DMS 273 (cell line): ENCODE results near the gene NDUFB8.
"Not testable (repeated sequence)": the region's sequence is repeated elsewhere in the genome, so short reads cannot be mapped to it uniquely, and the experiment has no call there.

Experiments used
- DNase-seq: peaks from one replicate; lab custom pipeline; 2025; ENCODE audit not compliant: unreplicated experiment; lab: John Stamatoyannopoulos, UW

NDUFB8 gene

DNA sequence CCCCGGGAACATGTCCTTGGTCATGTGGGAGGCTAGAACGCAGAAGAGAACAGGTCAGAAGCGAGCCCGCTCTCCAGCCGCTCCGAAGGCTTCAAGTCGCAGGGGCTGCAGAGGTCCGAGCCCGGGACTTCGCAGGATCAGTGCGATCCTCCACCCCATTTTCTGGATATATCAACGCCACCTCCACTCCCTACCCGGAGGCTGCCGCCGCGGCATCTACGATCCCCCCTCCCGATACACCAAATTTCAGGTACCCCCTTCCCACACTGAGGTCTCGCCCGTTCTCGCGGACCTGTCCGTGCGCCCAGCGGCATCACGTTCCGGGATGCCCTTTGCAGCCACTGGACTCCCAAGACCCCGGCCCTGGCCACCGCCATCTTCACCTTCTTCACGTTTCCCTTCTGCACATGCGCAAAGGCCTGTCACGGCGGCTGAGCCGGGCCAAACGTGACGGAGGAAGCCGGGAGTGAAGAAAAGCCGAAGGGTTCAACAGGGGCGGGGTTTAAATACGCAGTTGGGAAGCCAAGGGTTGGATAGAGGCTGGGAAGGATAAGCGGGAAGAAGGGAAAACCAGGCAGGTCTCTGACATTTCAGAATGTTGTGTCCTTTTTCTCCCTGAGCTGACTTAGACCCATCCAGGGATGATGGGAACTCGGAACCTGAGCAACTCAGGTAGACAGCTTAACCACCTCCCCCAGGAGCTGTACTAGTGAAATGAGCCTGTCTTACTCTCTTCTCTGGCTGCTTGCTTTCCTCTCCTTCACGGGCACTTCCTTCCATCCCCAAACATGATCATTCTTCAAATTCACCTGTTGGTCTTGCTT is at the start of gene NDUFB8:
TSS of gene NDUFB8 (minus strand) at position 397 of the 824 bp plus-strand sequence. CDS start at position 377, 20 bp downstream.
- peak; percentile 89 for DNase-seq

DNA sequence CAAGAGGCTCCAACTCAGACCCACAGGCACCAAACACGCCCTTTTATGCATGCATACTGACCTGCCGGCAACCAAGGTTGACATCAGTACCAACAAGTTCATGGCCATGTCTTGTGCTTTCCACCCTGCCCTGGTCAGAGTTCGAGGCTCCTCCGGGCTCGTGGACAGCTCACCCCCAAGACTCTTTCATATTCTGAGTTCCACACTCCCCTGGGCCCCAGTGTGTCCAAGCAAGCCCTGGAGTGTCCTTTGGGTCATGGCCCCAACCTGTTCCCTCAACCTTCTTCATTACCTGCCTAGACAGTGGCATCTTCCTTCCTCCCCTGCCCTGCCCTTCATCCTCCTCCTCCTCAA is 46.6 kb upstream of the NDUFB8 start:
- no peak for DNase-seq

DNA sequence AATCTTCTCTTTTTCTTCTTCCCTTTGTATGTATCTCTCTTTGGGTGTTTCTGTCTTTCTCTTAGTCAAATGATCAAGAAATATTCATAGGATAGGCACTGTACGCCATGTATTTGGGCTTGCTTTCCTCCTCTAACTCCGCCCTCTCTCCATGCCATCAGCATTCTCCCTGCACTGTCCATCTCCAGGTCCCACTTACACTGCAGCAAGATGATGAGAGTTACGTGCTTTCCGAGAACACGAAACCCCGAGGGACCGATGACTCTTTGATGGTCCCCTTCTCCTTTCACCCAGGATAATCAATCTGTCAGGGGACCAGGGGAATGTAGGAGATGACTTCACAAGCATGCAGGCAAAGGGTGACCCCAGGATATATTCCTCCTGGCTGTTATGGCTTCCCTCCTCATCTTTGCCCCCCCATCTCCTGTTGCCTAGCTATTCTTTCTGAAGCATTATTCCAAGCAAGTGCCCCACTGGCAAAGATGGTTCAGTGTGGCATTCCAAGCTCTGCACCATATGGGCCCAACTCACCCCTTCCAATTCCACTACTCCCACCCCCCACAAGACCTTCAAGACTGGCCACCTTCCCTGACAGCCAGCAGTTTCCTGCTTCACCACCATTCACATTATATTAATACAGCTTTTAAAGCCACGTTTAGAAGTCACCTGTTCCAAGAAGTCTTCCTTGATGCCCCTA is 46.1 kb upstream of the NDUFB8 start:
- no peak for DNase-seq

DNA sequence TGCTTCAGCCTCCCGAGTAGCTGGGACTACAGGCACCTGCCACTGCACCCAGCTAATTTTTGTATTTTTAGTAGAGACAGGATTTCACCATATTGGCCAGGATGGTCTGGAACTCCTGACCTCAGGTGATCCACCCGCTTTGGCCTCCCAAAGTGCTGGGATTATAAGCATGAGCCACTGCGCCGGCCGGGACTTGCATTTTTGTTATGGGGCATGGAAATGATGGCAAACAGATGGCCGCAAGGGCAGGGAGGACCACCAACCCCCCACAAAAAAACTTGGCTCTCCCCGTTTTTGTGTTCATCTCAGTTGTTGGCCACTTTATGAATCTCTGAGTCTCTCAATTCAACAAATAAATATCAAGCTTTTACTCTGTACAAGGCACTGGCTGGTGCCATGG is 45.5 kb upstream of the NDUFB8 start:
- DNase-seq: not testable (repeated sequence)

DNA sequence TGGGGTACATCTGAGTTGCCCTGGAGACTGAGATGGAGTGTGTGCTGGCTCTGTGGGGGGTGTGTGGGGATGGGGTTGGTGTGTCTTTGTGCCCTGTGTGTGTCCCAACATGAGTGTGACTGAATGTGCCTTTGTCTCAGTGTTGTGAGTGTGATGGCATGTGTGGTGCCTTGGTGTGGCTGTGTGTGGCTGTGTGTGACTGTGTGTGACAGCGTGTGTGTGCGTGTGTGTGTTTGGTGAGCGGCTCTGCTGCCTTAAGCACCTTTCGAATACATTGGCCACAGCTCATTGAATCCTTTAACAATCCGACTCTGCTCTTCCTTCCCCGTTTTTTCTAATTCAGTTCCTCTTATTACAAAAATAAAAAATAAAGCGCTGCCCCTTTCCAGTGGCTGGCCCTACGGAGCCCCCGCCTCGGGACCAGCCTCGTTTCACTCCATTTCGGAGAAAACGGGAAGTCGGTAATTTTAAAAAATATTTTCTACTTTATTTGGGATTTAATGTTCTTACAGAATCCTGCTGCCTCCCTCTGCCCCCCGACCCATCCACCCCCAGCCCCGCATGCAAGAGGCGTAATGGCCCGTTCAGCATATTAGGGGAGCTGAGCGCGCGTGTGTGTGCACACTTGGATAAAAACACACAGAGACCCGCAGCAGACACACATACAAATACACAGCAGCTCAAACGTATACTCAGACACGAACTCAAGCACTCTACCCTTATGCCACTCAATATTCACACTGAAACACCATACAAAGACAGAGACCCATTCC is 41.6 kb upstream of the NDUFB8 start:
- DNase-seq: no peak

DNA sequence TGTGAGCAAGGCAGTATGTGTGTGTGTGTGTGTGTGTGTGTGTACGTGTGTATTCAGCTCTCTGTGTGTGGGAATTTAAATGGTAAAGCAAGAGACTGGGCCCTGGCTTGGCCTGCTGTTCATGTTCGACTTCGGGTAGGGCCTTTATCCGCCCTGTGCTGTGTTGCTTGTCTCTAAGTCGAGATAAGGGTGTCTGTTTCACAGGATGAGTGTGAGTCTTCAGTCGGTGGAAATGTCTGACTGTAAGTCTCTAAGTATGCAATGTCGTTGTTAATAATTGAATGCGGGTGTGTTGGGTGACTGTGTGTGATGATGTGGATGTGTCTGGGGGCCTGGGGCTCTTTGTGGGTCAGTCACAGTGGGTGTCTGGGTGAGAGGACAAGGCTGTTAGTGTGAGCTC is 40.8 kb upstream of the NDUFB8 start:
- DNase-seq: no peak

DNA sequence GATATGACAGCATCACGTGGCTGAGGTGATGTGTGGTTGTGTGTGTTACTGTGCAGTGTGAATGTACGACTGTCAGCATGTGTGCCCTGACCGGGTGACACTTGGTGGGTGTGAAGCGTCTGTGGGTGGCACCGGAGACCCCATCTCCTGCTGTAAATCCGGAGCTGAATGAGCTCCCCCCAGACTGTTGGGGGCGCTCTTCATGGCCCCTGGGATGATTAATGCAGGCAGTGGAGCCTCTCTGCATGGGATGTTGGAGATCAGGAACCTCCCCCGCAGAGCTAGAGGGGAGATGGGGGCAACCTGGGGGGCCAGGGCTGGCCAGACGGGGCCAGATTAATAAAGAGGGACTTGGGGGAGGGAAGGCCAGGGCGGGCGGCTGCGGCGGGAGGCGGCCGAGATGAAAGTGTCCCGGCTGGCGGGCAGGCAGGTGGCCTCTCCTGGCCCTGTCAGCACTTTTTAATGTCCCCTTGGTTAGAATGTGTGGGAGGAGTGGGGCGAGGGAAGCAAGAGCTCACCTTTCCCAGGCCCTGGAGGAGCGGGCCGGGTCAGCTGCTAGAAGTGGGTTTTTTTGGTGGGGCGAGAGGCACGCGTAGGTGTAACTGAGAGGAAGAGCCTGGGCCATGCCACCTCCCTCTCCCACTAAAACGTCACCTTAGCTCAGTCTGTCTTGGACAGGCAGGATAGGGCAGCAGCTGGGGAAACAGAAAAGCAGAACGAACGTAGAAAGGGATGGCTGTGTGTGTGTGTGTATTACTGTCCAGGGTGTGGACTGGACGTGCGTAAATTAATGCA is 40.2 kb upstream of the NDUFB8 start:
- DNase-seq: no peak

DNA sequence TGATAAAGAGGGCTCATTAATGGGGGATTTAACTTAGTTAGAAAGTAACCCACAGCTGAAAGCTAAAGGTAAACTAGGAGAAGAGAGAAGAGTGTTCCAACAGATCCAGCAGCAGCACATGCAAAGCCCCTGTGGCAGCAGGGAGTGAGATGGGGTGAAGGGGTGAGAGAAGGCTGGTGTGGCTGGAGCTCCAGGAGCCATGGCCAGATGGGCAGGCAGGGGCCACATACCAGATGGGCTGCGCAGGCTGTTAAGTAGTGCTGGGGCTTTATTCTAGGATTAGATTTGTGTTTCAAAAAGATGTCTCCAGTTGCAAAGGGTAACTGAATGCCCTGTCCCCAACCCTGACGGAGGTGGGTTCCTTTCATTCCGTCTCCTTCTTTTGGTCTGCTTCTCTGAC is 39.2 kb upstream of the NDUFB8 start:
- DNase-seq: peak; percentile 20

DNA sequence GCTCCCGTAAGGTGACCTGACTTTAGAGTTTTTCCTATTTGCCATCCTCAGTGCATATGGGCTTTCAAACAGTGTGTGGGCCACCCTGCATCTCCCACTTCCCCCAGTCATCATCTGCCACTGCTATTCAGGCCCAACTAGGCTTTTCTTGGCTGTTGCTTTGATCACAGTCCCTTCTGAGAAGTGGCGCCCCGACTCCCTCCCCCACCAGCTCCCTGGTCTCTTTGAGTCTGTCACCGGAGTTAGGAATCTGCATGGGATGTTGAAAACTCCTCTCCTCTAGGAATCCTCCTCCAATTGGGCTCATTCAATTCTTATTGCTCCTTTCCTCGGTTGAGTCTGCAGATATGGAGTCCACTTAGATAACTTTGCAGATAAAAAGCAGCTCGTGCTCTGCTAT is 38.2 kb upstream of the NDUFB8 start:
- no peak for DNase-seq

DNA sequence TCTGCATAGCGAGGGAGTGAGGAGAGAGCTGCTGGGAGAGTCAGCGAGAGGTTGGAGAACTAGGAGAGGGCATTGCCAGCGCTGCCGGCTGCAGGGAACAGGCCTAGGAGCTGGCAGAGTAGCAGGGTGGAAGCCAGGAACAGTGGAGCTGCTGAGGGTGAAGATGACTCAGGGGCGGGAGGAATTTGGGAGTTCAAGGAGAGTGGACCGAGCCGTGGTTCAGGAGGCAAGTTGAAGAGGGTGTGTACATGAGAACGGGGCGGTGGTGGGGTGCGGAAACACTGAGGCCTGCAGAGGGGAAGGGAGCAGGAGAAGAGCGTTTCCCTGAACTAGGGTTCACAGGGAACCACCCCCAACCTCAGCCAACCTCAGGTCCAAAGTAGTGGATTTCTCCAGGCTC is 37.6 kb upstream of the NDUFB8 start:
- no peak for DNase-seq

DNA sequence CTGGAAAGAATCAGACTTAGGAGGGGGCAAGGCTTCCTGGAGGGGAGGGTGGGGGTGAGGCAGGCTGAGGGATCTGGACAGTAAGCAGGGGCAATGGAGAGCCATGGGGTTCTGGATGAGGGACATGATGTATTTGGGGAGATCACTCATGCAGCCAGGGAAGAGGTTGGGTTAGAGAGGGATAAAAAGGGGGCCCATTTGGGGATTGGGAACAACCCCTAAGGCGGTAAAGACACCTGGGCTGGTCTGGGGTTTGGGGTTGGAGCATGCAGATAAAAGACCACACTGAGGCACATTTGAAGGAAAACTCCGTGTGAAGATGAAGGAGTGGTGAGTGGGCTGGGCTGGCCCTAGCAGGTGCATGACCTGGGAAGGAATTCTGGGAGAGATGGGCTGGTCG is 36.9 kb upstream of the NDUFB8 start:
- no peak for DNase-seq

DNA sequence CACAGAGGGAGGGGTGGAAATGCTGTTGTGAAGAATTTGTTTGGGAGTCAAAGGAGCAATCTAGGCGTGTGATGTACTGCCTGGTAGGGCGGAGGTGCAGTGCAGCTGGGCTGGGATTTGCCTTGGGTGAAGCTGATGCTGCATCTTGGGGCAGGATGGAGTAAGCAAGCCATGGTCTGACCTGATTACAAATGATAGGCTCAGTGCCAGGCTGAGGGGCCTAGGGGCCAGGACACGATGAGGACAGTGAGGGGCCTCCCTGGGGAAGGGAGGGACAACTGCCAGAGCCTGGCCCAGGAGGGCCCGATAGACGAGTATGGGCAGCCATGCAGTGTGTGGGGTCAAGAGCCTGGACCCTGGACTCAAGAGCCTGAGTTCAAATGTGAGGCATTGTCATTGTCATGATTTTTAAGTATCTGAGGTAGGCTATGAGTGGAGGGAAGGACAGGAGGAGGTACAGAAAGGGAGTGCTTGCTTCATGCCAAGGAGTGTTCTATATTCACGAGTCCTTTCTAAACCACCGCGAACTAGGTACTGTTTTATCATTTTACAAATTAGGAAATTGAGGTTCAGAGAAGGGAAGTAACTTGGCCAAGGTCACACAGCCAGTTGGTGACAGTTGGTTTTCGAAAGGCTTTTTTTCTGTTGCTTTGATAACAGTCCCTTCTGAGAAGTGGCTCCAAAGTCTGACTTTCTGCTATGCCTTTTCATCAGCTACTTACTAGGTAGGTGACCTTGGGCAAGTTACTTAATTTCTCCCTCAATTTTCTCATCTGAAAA is 35.7 kb upstream of the NDUFB8 start:
- no peak for DNase-seq

DNA sequence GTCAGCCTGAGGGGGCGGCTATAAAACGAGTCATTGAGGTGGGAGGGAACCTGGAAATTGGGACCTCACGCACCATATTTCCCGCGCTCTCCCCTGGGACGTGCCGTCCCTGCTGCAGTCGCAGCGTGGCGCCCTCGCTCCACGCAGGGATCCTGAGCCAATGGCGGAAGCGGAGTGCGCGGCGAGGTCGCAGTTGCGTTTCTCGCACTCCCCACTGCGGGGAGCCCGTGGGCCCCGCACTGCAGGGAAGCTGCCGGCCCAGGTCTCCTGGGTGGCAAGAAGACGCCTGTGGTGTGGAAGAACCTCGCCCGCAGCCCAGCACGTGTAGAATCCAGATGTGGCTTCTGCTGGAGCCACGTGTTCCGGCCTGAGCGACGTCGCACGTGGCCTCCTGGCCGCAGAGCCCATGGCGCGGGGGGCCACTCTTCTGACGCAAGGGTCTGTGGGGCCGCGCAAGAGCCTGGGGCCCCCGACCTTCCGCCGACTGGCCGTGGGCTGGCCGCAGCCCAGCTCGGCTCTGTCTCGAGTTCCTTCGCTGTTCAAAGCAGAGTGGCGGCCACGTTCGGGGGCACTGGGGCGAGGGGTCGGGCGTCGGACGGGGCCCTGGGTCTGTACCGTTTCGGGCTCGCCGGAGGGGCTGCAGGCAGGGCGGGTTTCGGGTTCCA is 32.5 kb upstream of the NDUFB8 start:
- peak; percentile 90 for DNase-seq

DNA sequence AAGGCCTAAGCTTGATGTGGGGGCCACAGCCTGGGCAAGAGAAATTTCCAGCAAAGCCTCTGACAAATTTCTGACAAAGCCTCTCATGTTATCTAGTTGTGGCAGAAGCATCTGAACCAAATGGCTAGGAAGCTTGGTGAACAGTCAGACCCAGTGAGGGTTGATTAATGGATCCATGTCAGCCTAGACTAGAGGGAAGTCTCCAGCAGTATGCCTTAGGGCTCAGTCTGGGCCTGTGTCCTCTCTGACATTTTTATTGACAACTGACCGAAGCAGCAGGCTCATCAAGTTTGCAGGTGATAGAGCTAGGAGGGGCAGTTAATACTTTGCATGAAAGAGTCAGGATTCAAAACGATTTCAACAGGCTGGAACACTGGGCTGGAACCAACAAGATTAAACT is 31.3 kb upstream of the NDUFB8 start:
- DNase-seq: no peak

DNA sequence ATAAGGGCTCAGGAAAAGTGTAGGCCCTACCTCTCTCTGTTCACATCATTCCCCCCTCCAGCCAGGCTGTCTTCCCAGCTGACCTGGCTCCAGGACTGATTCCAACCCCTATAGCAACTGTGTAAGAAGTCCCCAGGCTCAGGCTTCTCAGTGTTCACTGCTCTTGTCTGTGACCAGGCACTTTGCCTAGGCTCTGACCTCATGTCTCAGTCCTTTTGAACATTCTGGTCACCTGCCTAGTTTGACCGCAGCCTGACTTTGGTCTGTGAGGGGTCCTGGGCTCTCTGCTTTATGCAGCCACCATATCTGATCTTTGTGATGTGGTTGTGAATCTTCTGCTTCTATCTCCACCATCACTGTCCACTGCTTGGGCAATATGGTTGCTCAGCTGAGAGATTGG is 30.6 kb upstream of the NDUFB8 start:
- DNase-seq: no peak

DNA sequence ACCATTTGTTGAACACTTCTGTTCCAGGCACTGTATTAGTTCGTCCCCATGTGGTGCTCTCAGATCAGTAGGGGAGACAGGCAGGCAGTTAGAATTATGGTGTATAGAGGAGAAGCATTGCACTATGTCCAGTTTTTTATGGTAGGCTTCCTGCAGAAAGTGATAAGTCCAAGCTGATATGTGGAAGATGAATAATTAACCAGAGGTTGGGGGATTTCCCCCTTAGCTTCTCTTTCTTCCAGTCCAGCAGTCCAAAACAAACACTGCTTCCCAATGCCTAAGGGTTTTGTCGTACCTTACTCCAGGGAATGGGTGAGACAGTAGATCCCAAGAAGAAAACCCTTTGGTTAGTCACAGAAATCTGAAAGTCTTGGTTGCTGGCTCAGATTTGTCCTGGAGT is 25.2 kb upstream of the NDUFB8 start:
- no peak for DNase-seq

DNA sequence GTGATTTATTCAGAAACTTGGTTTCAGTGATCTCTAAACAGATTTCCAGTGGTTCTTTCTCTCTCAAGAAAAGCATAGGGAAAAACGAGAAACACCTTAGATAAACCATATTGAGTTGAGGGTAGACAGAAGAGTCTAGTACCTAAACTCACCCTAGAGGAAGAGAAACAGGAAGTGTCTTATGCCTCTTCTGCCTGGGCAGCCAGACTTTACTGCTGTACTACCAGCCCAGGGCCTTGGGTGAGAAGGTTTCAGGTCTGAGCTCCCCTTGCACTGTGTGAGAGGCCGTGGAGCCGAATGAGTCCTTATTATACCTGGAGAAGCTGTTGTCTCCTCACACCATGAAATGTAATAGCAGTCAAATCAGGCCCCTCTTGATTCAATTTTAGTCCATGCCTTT is 24.3 kb upstream of the NDUFB8 start:
- no peak for DNase-seq

DNA sequence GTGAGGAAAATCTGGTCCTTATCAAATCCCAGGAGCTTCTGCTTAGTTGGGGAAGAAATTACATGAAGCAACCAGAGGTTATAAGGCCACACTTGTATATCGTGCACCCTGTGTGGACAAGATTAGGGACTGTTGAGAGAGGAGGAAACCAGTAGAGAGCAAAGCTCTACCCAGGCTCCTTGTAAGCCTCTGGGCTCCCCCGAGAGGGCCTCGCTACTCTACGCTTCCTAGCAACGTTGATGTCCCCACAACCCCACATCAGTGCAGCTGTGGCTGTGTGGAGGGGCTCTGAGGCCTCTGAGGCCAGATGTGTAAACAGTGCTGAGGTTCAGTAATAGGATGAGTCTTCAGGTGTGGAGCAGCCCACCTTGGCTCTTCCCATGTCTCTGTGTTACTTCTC is 22.1 kb upstream of the NDUFB8 start:
- no peak for DNase-seq

DNA sequence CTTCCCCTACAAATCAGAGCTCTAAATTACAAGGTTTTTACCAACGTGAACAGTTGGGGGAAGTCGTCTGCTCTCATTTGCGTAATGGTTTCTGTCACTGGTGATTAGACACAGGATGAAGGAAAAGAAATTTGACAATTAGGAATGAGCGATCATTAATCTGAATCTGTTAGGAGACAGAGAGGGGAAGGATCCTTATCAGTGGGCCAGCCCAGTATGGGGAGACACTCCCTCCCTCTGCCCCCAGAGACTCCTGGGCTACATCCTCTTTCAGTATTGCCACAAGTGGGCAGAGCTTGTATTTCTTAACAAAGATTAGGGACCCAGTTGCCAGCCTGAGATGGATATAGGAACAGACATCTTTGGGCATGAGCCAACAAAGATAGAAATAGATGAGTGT is 21.5 kb upstream of the NDUFB8 start:
- no peak for DNase-seq

DNA sequence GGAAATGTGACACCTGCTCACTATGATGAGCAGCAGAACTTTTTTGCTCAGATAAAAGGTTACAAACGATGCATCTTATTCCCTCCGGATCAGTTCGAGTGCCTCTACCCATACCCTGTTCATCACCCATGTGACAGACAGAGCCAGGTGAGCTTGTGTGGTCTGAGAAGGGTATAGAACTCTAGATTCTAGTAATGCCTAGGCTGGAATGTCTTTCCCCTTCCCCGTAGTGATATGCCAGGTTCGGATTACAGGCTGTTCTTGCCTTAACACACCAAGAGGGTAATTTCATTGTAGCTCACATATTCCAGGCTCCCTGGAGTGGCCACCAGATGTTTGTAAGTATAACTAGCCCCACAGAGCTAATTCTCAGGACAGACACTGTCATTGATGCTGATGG is 15.3 kb upstream of the NDUFB8 start:
- no peak for DNase-seq
